Loucy (cell line): Measurements from ENCODE around the gene CYP8B1.

Experiments used
- H2AFZ ChIP-seq: fragments of 200-600 bp; sonication (generic); 2 replicates; pipeline ENCODE4 v1.6.0; 2016; ENCODE audit warnings: antibody characterized with exemption, mild to moderate bottlenecking, low read length, moderate library complexity
- H3F3A ChIP-seq: fragments of 200-600 bp; 2 replicates; pipeline ENCODE4 v1.6.0; 2016; ENCODE audit warnings: antibody characterized with exemption, low read depth, mild to moderate bottlenecking
- H3K27me3 ChIP-seq: fragments of 200-600 bp; sonication (generic); 2 replicates; pipeline ENCODE4 v1.6.1; 2014; ENCODE audit warnings: low read length, mild to moderate bottlenecking; ENCODE audit not compliant: insufficient read depth, poor library complexity, severe bottlenecking
- H3K36me3 ChIP-seq: fragments of 200-600 bp; sonication (generic); 2 replicates; pipeline ENCODE4 v1.6.1; 2016; ENCODE audit warnings: low read length; ENCODE audit not compliant: insufficient read depth
- H3K4me1 ChIP-seq: fragments of 200-600 bp; sonication (generic); 2 replicates; pipeline ENCODE4 v1.5.1; 2014; ENCODE audit warnings: low read length, mild to moderate bottlenecking; ENCODE audit not compliant: insufficient read depth, poor library complexity, severe bottlenecking
- H3K4me2 ChIP-seq: fragments of 200-600 bp; sonication (generic); 2 replicates; pipeline ENCODE4 v1.6.0; 2014; ENCODE audit warnings: antibody characterized with exemption, low read length, low read depth, mild to moderate bottlenecking; ENCODE audit not compliant: poor library complexity, severe bottlenecking
- H3K4me3 ChIP-seq: fragments of 200-600 bp; sonication (generic); 2 replicates; pipeline ENCODE4 v1.5.1; 2014; ENCODE audit warnings: low read length, mild to moderate bottlenecking, mixed read lengths; ENCODE audit not compliant: poor library complexity, severe bottlenecking
- H3K79me2 ChIP-seq: fragments of 200-600 bp; sonication (generic); 2 replicates; pipeline ENCODE4 v1.6.1; 2014; ENCODE audit warnings: low read length; ENCODE audit not compliant: insufficient read depth
- H3K9ac ChIP-seq: fragments of 200-600 bp; sonication (generic); 2 replicates; pipeline ENCODE4 v1.6.0; 2014; ENCODE audit warnings: mild to moderate bottlenecking, low read depth, low read length, moderate library complexity; ENCODE audit not compliant: poor library complexity, severe bottlenecking
- H3K9me2 ChIP-seq: fragments of 200-600 bp; sonication (generic); replicated peaks from 2 replicates; pipeline ENCODE4 v1.6.1; 2016; ENCODE audit warnings: low read depth, low read length, mixed read lengths
- H3K9me3 ChIP-seq: fragments of 200-600 bp; sonication (generic); 2 replicates; pipeline ENCODE4 v1.6.1; 2014; ENCODE audit warnings: mild to moderate bottlenecking, antibody characterized with exemption, low read length, low read depth; ENCODE audit not compliant: insufficient read depth
- H4K20me1 ChIP-seq: fragments of 200-600 bp; sonication (generic); 2 replicates; pipeline ENCODE4 v1.6.0; 2014; ENCODE audit warnings: antibody characterized with exemption, low read length, mild to moderate bottlenecking; ENCODE audit not compliant: insufficient read depth, poor library complexity, severe bottlenecking
- CTCF ChIP-seq: fragments of 200-600 bp; sonication (generic); conservative IDR thresholded peaks from 2 replicates; pipeline ENCODE4 v1.5.1; 2014; ENCODE audit warnings: mild to moderate bottlenecking, antibody characterized with exemption, low read length
- EZH2phosphoT487 ChIP-seq: fragments of 200-600 bp; IDR thresholded peaks from 2 replicates; pipeline ENCODE4 v1.6.1; 2018; ENCODE audit warnings: antibody characterized with exemption, mild to moderate bottlenecking, moderate library complexity, borderline replicate concordance

Gene CYP8B1

DNA sequence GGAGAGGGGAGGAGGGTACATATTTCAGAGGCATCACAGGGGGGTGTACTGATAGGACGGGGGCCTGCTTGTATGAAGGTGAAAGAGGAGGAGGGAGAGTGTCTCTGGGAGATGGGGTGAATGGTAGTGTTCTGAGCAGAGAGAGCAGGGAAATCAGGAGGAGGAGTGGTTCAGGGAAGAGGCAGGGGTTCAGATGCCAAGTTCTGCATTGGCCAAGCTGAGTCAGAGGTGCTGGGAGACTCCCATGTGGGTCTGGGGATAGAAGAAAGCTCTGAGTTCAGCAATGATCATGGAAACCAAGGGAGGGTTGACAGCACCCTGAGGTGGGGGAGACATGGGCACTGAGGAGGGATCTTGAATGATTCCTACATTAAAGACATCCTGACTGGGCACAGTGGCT lies 3.0 kb downstream of the CYP8B1 start:
- no peaks in the 10 kb centered on the region for H3K79me2 ChIP-seq
- no peak overlapping the region for H3K9ac ChIP-seq
- H3K9me3 ChIP-seq, result no peaks in the 10 kb centered on the region
- no peaks in the 10 kb centered on the region for H4K20me1 ChIP-seq
- H3K27me3 ChIP-seq, result no peaks in the 10 kb centered on the region
- no peaks in the 10 kb centered on the region for H3F3A ChIP-seq
- H3K9me2 ChIP-seq, result no peaks in the 10 kb centered on the region
- H3K4me2 ChIP-seq, result no peak overlapping the region
- H3K4me3 ChIP-seq, result no peak overlapping the region
- H2AFZ ChIP-seq, result no peak overlapping the region
- TF ChIP-seq CTCF (no peak), EZH2phosphoT487 (no peak)
- H3K4me1 ChIP-seq, result peaks cover 5% of the 10 kb centered on the region
- H3K36me3 ChIP-seq, result no peaks in the 10 kb centered on the region

- H4K20me1 ChIP-seq, result no peaks in the 10 kb centered on the region
Observed at GRCh38 chr3:42871592-42872196, 4.0 kb downstream of the CYP8B1 start.

DNA sequence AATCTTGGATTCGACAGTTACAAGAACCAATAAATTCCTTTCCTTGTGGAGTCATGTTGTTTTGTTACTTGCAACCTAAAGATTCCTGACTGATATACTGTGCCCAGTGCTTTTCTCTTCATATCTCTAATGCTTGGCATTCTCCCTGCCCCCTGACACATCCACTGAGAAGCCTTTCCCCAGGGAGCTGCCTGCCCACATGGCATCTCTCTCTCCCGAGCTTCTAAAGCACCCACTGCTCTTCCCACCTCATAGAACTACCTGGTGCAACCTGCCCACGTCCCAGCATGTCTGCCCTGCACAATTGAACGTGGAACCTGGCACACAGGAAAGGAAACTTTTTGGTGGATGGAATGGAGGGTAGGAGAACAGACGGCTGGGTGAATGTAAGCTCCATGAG lies 6.8 kb downstream of the CYP8B1 start:
- Histone ChIP-seq H3K9ac (no peak overlapping the region), H3K79me2 (no peaks in the 10 kb centered on the region), H4K20me1 (no peaks in the 10 kb centered on the region), H3F3A (no peaks in the 10 kb centered on the region), H3K4me2 (no peak overlapping the region), H3K9me3 (no peaks in the 10 kb centered on the region), H3K4me3 (no peak overlapping the region), H3K27me3 (no peaks in the 10 kb centered on the region), H3K4me1 (peaks cover 3% of the 10 kb centered on the region), H3K36me3 (no peaks in the 10 kb centered on the region), H2AFZ (no peak overlapping the region), H3K9me2 (no peaks in the 10 kb centered on the region)
- TF ChIP-seq EZH2phosphoT487 (no peak), CTCF (no peak)

More at GRCh38 chr3:42871592-42872196, 4.0 kb downstream of the CYP8B1 start:
- Histone ChIP-seq H3K9me2 (no peaks in the 10 kb centered on the region), H3K9me3 (no peaks in the 10 kb centered on the region), H3K79me2 (no peaks in the 10 kb centered on the region), H3K4me1 (peaks cover 5% of the 10 kb centered on the region), H3F3A (no peaks in the 10 kb centered on the region), H3K27me3 (no peaks in the 10 kb centered on the region), H3K36me3 (no peaks in the 10 kb centered on the region), H3K9ac (no peak overlapping the region), H2AFZ (no peak overlapping the region), H3K4me3 (no peak overlapping the region), H3K4me2 (no peak overlapping the region)
- no peak for TF ChIP-seq EZH2phosphoT487

- Histone ChIP-seq H3K9ac (no peak overlapping the region), H3K4me3 (no peak overlapping the region), H2AFZ (no peak overlapping the region), H4K20me1 (no peaks in the 10 kb centered on the region), H3K9me2 (no peaks in the 10 kb centered on the region), H3K4me1 (no peaks in the 10 kb centered on the region), H3K27me3 (no peaks in the 10 kb centered on the region), H3K36me3 (no peaks in the 10 kb centered on the region), H3K79me2 (no peaks in the 10 kb centered on the region), H3K4me2 (no peak overlapping the region), H3F3A (no peaks in the 10 kb centered on the region), H3K9me3 (no peaks in the 10 kb centered on the region)
- TF ChIP-seq EZH2phosphoT487 (no peak), CTCF (no peak)
Observed at GRCh38 chr3:42867138-42867537, 8.5 kb downstream of the CYP8B1 start.
